HepG2 (cell line): ENCODE data around the gene ATRIP. TPM values are rescaled to one million over a fixed set of nuclear protein-coding genes. Genes with fewer than 3 reads are reported as not detected.

ENCODE experiments used
- AFF4 ChIP-seq: sonication (generic); formaldehyde crosslinking; IDR thresholded peaks from 2 replicates; pipeline ENCODE4 v1.4.0; 2020; ENCODE audit warnings: missing genetic modification reagents
- ETV6 ChIP-seq: sonication (generic); formaldehyde crosslinking; conservative IDR thresholded peaks from 2 replicates; pipeline ENCODE4 v1.4.0; 2020; ENCODE audit warnings: missing genetic modification reagents
- GATAD1 ChIP-seq: IDR thresholded peaks from 2 replicates; pipeline ENCODE4 v1.6.1; 2016; ENCODE audit warnings: missing genetic modification reagents, missing compliant biosample characterization
- KDM3A ChIP-seq: IDR thresholded peaks from 2 replicates; pipeline ENCODE4 v1.6.1; 2018; ENCODE audit warnings: low read depth, missing compliant biosample characterization
- KLF12 ChIP-seq: sonication (generic); formaldehyde crosslinking; IDR thresholded peaks from 2 replicates; pipeline ENCODE4 v1.4.0; 2020; ENCODE audit warnings: missing genetic modification reagents, borderline replicate concordance
- MEIS2 ChIP-seq: sonication (generic); formaldehyde crosslinking; IDR thresholded peaks from 2 replicates; pipeline ENCODE4 v1.9.0; 2021; ENCODE audit warnings: mild to moderate bottlenecking, missing genetic modification reagents
- NFATC3 ChIP-seq: sonication (generic); formaldehyde crosslinking; IDR thresholded peaks from 2 replicates; pipeline ENCODE4 v1.5.1; 2020; ENCODE audit warnings: mild to moderate bottlenecking, missing genetic modification reagents
- PRDM4 ChIP-seq: sonication (generic); formaldehyde crosslinking; IDR thresholded peaks from 2 replicates; pipeline ENCODE4 v1.9.0; 2021; ENCODE audit warnings: missing genetic modification reagents, borderline replicate concordance
- RORA ChIP-seq: sonication (generic); formaldehyde crosslinking; IDR thresholded peaks from 2 replicates; pipeline ENCODE4 v1.5.0; 2020; ENCODE audit warnings: mild to moderate bottlenecking, missing genetic modification reagents, moderate library complexity
- SIN3B ChIP-seq: fragments of 150-350 bp; IDR thresholded peaks from 2 replicates; pipeline ENCODE4 v1.6.1; 2014; ENCODE audit warnings: low read length
- SIX4 ChIP-seq: sonication (generic); formaldehyde crosslinking; IDR thresholded peaks from 2 replicates; pipeline ENCODE4 v1.4.0; 2020; ENCODE audit warnings: missing genetic modification reagents
- U2AF1 ChIP-seq: fragments of 200-400 bp; formaldehyde crosslinking; optimal IDR thresholded peaks from 2 replicates; pipeline ENCODE3; 2017; ENCODE audit warnings: mild to moderate bottlenecking, low read depth, low read length
- ZC3H13 ChIP-seq: sonication (generic); formaldehyde crosslinking; IDR thresholded peaks from 2 replicates; pipeline ENCODE4 v1.8.1; 2023; ENCODE audit warnings: mild to moderate bottlenecking, missing genetic modification reagents, moderate library complexity
- ZNF30 ChIP-seq: sonication (generic); formaldehyde crosslinking; IDR thresholded peaks from 2 replicates; pipeline ENCODE4 v1.5.0; 2020; ENCODE audit warnings: mild to moderate bottlenecking, missing genetic modification reagents
- ZNF615 ChIP-seq: sonication (generic); formaldehyde crosslinking; IDR thresholded peaks from 2 replicates; pipeline ENCODE4 v1.5.0; 2020; ENCODE audit warnings: mild to moderate bottlenecking, missing genetic modification reagents, borderline replicate concordance
- ZNF839 ChIP-seq: sonication (generic); formaldehyde crosslinking; IDR thresholded peaks from 2 replicates; pipeline ENCODE4 v1.4.0; 2020; ENCODE audit warnings: missing genetic modification reagents, mild to moderate bottlenecking, borderline replicate concordance
- ZNF891 ChIP-seq: sonication (generic); formaldehyde crosslinking; IDR thresholded peaks from 2 replicates; pipeline ENCODE4 v1.5.0; 2020; ENCODE audit warnings: mild to moderate bottlenecking, missing genetic modification reagents
- polyA plus RNA-seq, 8 experiments: library from polyadenylated mRNA; depleted of rRNA in 3 of 8; stranded (reverse) in 7 of 8; unstranded in 1 of 8; fragments of >200 nt; fragmentation: Illumina TruSeq in 4 of 8; extraction: Trizol in 4 of 8; gene quantifications; 2 replicates each; pipeline versions ENCODE4 v1.2.1 to v1.2.3, GENCODE V29; 2011 to 2016; ENCODE audit warnings: low read depth in 4 of 8, missing spikeins in 1 of 8, mixed read lengths in 1 of 8; ENCODE audit not compliant: insufficient read depth in 1 of 8
- total RNA-seq, 5 experiments: library from RNA; depleted of rRNA; stranded (reverse); fragments of >200 nt; fragmentation: Illumina TruSeq; extraction: Trizol; gene quantifications; 2 replicates each; pipeline ENCODE4 v1.2.3, GENCODE V29; 2016; ENCODE audit warnings: low read depth in 1 of 5
- TF ChIP-seq, protein P1 (sequence below), 2 experiments: sonication (generic) in 1 of 2; formaldehyde crosslinking in 1 of 2; IDR thresholded peaks; 2 replicates each; pipeline versions ENCODE4 v1.5.1 to v1.6.1; 2011 to 2020; ENCODE audit warnings: borderline replicate concordance in 1 of 2, low read depth in 1 of 2, low read length in 1 of 2, mild to moderate bottlenecking in 1 of 2, missing genetic modification reagents in 1 of 2, moderate library complexity in 1 of 2
- TF ChIP-seq, protein P2 (sequence below): sonication (generic); formaldehyde crosslinking; IDR thresholded peaks from 2 replicates; pipeline ENCODE4 v1.8.1; 2023; ENCODE audit warnings: mild to moderate bottlenecking, missing genetic modification reagents, borderline replicate concordance
- TF ChIP-seq, protein P3 (sequence below): sonication (generic); formaldehyde crosslinking; IDR thresholded peaks from 2 replicates; pipeline ENCODE4 v1.4.0; 2020; ENCODE audit warnings: mild to moderate bottlenecking, missing genetic modification reagents

Gene ATRIP
- total and polyA plus RNA-seq, 2 of the 13 experiments (the other 11 are each of a cell fraction or from before 2014, with no cell fraction given), result 5.1 to 12.5 TPM

- TF ChIP-seq, protein P1, sequence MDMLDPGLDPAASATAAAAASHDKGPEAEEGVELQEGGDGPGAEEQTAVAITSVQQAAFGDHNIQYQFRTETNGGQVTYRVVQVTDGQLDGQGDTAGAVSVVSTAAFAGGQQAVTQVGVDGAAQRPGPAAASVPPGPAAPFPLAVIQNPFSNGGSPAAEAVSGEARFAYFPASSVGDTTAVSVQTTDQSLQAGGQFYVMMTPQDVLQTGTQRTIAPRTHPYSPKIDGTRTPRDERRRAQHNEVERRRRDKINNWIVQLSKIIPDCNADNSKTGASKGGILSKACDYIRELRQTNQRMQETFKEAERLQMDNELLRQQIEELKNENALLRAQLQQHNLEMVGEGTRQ (IDR thresholded peaks at IDR 0.05; ENCODE audit: low read depth, low read length), result no peak
- TF ChIP-seq, protein P1 (CRISPR knock-in tag; IDR thresholded peaks at IDR 0.05; ENCODE audit: borderline replicate concordance), result peak; percentile 63; the same call in 1 of the 2 replicates
- TF ChIP-seq ZNF839, result 0 out of 2 replicates have a peak, but pooled peaks have one; percentile 47
- 0 out of 2 replicates have a peak, but pooled peaks have one; percentile 19 for TF ChIP-seq ZNF891 (CRISPR knock-in tag)
- TF ChIP-seq KLF12 (CRISPR knock-in tag), result no peak
- no peak for TF ChIP-seq AFF4 (CRISPR knock-in tag)
- TF ChIP-seq RORA (CRISPR knock-in tag), result no peak
- TF ChIP-seq, protein P2, sequence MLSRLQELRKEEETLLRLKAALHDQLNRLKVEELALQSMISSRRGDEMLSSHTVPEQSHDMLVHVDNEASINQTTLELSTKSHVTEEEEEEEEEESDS (CRISPR knock-in tag), result 0 out of 2 replicates have a peak, but pooled peaks have one; percentile 66
- TF ChIP-seq ZNF615, result no peak
- no peak for TF ChIP-seq PRDM4
- no peak; the same call in 1 of the 2 replicates for TF ChIP-seq KDM3A (CRISPR knock-in tag)
- peak; percentile 96 for TF ChIP-seq ZC3H13
- TF ChIP-seq, protein P3, sequence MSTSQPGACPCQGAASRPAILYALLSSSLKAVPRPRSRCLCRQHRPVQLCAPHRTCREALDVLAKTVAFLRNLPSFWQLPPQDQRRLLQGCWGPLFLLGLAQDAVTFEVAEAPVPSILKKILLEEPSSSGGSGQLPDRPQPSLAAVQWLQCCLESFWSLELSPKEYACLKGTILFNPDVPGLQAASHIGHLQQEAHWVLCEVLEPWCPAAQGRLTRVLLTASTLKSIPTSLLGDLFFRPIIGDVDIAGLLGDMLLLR (CRISPR knock-in tag), result peak; percentile 91
- TF ChIP-seq NFATC3 (CRISPR knock-in tag), result peak; percentile 76; the same call in 1 of the 2 replicates
- TF ChIP-seq ETV6, result no peak
- TF ChIP-seq SIX4 (CRISPR knock-in tag), result peak; percentile 100
- TF ChIP-seq U2AF1, result no peak
- peak; percentile 75 for TF ChIP-seq GATAD1
- peak; percentile 38 for TF ChIP-seq MEIS2 (CRISPR knock-in tag)
- TF ChIP-seq SIN3B, result no peak
- no peak for TF ChIP-seq ZNF30 (CRISPR knock-in tag)
These were observed 16.4 kb upstream of the ATRIP start, which contains the start of gene PLXNB1 (continued) for GRCh38 chr3:48429960-48430707.
